OCI-LY1 (cell line): Measurements from ENCODE around the gene RPL35A.
A peak's percentile ranks its signal among the peaks of the same experiment; 100 is the strongest.
"Not testable (repeated sequence)": the region's sequence is repeated elsewhere in the genome, so short reads cannot be mapped to it uniquely, and the experiment has no call there.

Experiments used
- H2AFZ ChIP-seq: fragments of 200-600 bp; sonication (generic), shearing (Covaris generic); 2 replicates; pipeline ENCODE4 v1.6.0; 2014; ENCODE audit warnings: antibody characterized with exemption, mild to moderate bottlenecking, low read length
- H3F3A ChIP-seq: fragments of 200-600 bp; sonication (generic), shearing (Covaris generic); 2 replicates; pipeline ENCODE4 v1.6.0; 2014; ENCODE audit warnings: mild to moderate bottlenecking, antibody characterized with exemption, low read length, moderate library complexity; ENCODE audit not compliant: insufficient read depth
- H3K27ac ChIP-seq: fragments of 200-600 bp; sonication (generic); 2 replicates; pipeline ENCODE4 v1.5.1; 2014; ENCODE audit warnings: low read length, mixed run types, mild to moderate bottlenecking, low read depth; ENCODE audit not compliant: poor library complexity, severe bottlenecking
- H3K27me3 ChIP-seq: fragments of 200-600 bp; sonication (generic); 2 replicates; pipeline ENCODE4 v1.6.0; 2014; ENCODE audit warnings: antibody characterized with exemption, mild to moderate bottlenecking, low read length, moderate library complexity; ENCODE audit not compliant: insufficient read depth
- H3K36me3 ChIP-seq: fragments of 200-600 bp; sonication (generic); 2 replicates; pipeline ENCODE4 v1.6.1; 2014; ENCODE audit warnings: mild to moderate bottlenecking, antibody characterized with exemption, low read length, moderate library complexity, mixed read lengths; ENCODE audit not compliant: insufficient read depth
- H3K4me1 ChIP-seq: fragments of 200-600 bp; sonication (generic); 2 replicates; pipeline ENCODE4 v1.5.1; 2014; ENCODE audit warnings: mild to moderate bottlenecking, low read length, moderate library complexity; ENCODE audit not compliant: insufficient read depth, severe bottlenecking
- H3K4me2 ChIP-seq: fragments of 200-600 bp; sonication (generic), shearing (Covaris generic); 2 replicates; pipeline ENCODE4 v1.6.1; 2014; ENCODE audit warnings: low read length
- H3K4me3 ChIP-seq: fragments of 200-600 bp; sonication (generic); 2 replicates; pipeline ENCODE4 v1.5.1; 2014; ENCODE audit warnings: low read length, low read depth, mild to moderate bottlenecking, mixed read lengths; ENCODE audit not compliant: poor library complexity, severe bottlenecking
- H3K79me2 ChIP-seq: fragments of 200-600 bp; shearing (Covaris generic); 2 replicates; pipeline ENCODE4 v1.6.1; 2016; ENCODE audit warnings: mixed run types, low read length, mixed read lengths; ENCODE audit not compliant: insufficient read depth
- H3K9ac ChIP-seq: fragments of 200-600 bp; sonication (generic), shearing (Covaris generic); 2 replicates; pipeline ENCODE4 v1.6.1; 2014; ENCODE audit warnings: mild to moderate bottlenecking, low read length, mixed read lengths
- H3K9me2 ChIP-seq: fragments of 200-600 bp; sonication (generic), shearing (Covaris generic); 2 replicates; pipeline ENCODE4 v1.6.1; 2014; ENCODE audit warnings: low read depth, mild to moderate bottlenecking, low read length, mixed read lengths
- H3K9me3 ChIP-seq: fragments of 200-600 bp; shearing (Covaris generic); 2 replicates; pipeline ENCODE4 v1.6.1; 2014; ENCODE audit warnings: low read length, mixed read lengths
- H4K20me1 ChIP-seq: fragments of 200-600 bp; sonication (generic), shearing (Covaris generic); 2 replicates; pipeline ENCODE4 v1.6.0; 2016; ENCODE audit warnings: mild to moderate bottlenecking, low read length; ENCODE audit not compliant: insufficient read depth
- CTCF ChIP-seq: fragments of 200-600 bp; sonication (generic), shearing (Covaris generic); IDR thresholded peaks from 2 replicates; pipeline ENCODE4 v1.5.1; 2017; ENCODE audit warnings: mild to moderate bottlenecking, antibody characterized with exemption, low read length, moderate library complexity, mixed read lengths
- EZH2 ChIP-seq: fragments of 200-600 bp; sonication (generic), shearing (Covaris generic); IDR thresholded peaks from 2 replicates; pipeline ENCODE4 v1.8.0; 2017; ENCODE audit warnings: borderline replicate concordance, mixed run types, mild to moderate bottlenecking, antibody characterized with exemption, low read length, moderate library complexity, mixed read lengths

The RPL35A gene

GRCh38 chr3:197957790-197958133 lies 7.8 kb downstream of the RPL35A start:
- Histone ChIP-seq H3K4me3 (no peak overlapping the region), H3K4me2 (no peak overlapping the region; the same call in 1 of the 2 replicates), H3K9me3 (no peaks in the 10 kb centered on the region), H3K4me1 (peaks cover 36% of the 10 kb centered on the region), H3K27me3 (no peaks in the 10 kb centered on the region), H2AFZ (no peak overlapping the region), H3K9ac (no peak overlapping the region), H3F3A (peaks cover 18% of the 10 kb centered on the region), H3K9me2 (no peaks in the 10 kb centered on the region), H3K79me2 (no peaks in the 10 kb centered on the region), H3K27ac (peak overlapping the region; percentile 56), H4K20me1 (no peaks in the 10 kb centered on the region), H3K36me3 (peaks cover 52% of the 10 kb centered on the region)
- TF ChIP-seq CTCF (no peak), EZH2 (no peak)

GRCh38 chr3:197958346-197958745 lies 8.4 kb downstream of the RPL35A start:
- no peaks in the 10 kb centered on the region for H3K9me3 ChIP-seq
- H3K9ac ChIP-seq = no peak overlapping the region
- no peaks in the 10 kb centered on the region for H3K9me2 ChIP-seq
- H3K79me2 ChIP-seq = no peaks in the 10 kb centered on the region
- peak overlapping the region; percentile 56 for H3K27ac ChIP-seq
- H3K4me3 ChIP-seq = no peak overlapping the region
- no peaks in the 10 kb centered on the region for H3K27me3 ChIP-seq
- peaks cover 18% of the 10 kb centered on the region for H3F3A ChIP-seq
- peaks cover 36% of the 10 kb centered on the region for H3K4me1 ChIP-seq
- H3K36me3 ChIP-seq = peaks cover 47% of the 10 kb centered on the region
- no peaks in the 10 kb centered on the region for H4K20me1 ChIP-seq
- TF ChIP-seq EZH2 (no peak), CTCF (no peak)
- H2AFZ ChIP-seq = no peak overlapping the region
- H3K4me2 ChIP-seq = no peak overlapping the region

GRCh38 chr3:197958848-197959247 lies 8.9 kb downstream of the RPL35A start:
- H3K4me2 ChIP-seq = peak overlapping the region; percentile 92
- not testable (repeated sequence) for H3K9me2 ChIP-seq, H3K79me2 ChIP-seq, H3K27me3 ChIP-seq, H4K20me1 ChIP-seq, H2AFZ ChIP-seq, H3K9me3 ChIP-seq
- H3K4me3 ChIP-seq = peak overlapping the region; percentile 72
- peak overlapping the region; percentile 11 for H3K27ac ChIP-seq
- H3K9ac ChIP-seq = peak overlapping the region; percentile 59; the same call in 1 of the 2 replicates
- H3K36me3 ChIP-seq = peaks cover 42% of the 10 kb centered on the region
- H3F3A ChIP-seq = peaks cover 18% of the 10 kb centered on the region
- peaks cover 36% of the 10 kb centered on the region for H3K4me1 ChIP-seq

- TF ChIP-seq CTCF (no peak), EZH2 (no peak)
- H3K9me2 ChIP-seq = no peaks in the 10 kb centered on the region
- H3K9ac ChIP-seq = peak overlapping the region; percentile 59
- H3F3A ChIP-seq = peaks cover 18% of the 10 kb centered on the region
- peaks cover 36% of the 10 kb centered on the region for H3K4me1 ChIP-seq
- peak overlapping the region; percentile 24 for H2AFZ ChIP-seq
- H3K36me3 ChIP-seq = peaks cover 35% of the 10 kb centered on the region
- no peaks in the 10 kb centered on the region for H3K27me3 ChIP-seq
- H3K4me3 ChIP-seq = peak overlapping the region; percentile 72
- H3K4me2 ChIP-seq = peak overlapping the region; percentile 92
- no peaks in the 10 kb centered on the region for H3K79me2 ChIP-seq
- no peaks in the 10 kb centered on the region for H3K9me3 ChIP-seq
- H3K27ac ChIP-seq = peak overlapping the region; percentile 11
- no peaks in the 10 kb centered on the region for H4K20me1 ChIP-seq
These were observed 9.5 kb downstream of the RPL35A start for GRCh38 chr3:197959500-197959890.
